ENCODE measurements around the gene TMEM176B. TPM values are rescaled to one million over a fixed set of nuclear protein-coding genes. Genes with fewer than 3 reads are reported as not detected.

Gene TMEM176B
- polyA plus RNA-seq, 1 experiment, result not detected

DNA sequence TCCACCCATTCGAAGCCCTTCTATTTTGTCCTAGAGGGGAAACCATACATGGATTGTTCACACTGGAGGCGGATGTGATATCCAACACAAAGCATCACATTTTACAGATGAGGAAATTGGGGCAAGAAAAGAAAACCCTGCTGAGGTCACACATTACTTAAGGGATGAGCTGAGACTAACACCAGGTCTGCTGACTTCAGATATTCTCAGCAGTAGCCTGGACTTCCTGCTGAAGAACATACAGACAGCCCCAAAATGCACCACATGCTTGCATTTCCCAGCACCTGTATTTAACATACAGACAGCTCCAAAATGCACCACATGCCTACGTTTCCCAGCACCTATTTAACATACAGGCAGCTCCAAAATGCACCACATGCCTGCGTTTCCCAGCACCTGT is 51.8 kb downstream of the TMEM176B start:
- ChIA-PET POLR2A (no interaction called here), CTCF (no interaction called here)
- Histone ChIP-seq H3K4me3 (ENCODE audit: low read depth, low read length) (no peak overlapping the region), H3K27me3 (ENCODE audit: control insufficient read depth, insufficient read depth, low read length) (no peaks in the 10 kb centered on the region), H3K36me3 (ENCODE audit: control insufficient read depth, insufficient read depth, low read length) (no peaks in the 10 kb centered on the region)
- TF ChIP-seq, protein P1, sequence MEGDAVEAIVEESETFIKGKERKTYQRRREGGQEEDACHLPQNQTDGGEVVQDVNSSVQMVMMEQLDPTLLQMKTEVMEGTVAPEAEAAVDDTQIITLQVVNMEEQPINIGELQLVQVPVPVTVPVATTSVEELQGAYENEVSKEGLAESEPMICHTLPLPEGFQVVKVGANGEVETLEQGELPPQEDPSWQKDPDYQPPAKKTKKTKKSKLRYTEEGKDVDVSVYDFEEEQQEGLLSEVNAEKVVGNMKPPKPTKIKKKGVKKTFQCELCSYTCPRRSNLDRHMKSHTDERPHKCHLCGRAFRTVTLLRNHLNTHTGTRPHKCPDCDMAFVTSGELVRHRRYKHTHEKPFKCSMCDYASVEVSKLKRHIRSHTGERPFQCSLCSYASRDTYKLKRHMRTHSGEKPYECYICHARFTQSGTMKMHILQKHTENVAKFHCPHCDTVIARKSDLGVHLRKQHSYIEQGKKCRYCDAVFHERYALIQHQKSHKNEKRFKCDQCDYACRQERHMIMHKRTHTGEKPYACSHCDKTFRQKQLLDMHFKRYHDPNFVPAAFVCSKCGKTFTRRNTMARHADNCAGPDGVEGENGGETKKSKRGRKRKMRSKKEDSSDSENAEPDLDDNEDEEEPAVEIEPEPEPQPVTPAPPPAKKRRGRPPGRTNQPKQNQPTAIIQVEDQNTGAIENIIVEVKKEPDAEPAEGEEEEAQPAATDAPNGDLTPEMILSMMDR (IDR thresholded peaks at IDR 0.05; ENCODE audit: insufficient read depth, low read depth, low read length), result no peak
- no peak for DNase-seq (ENCODE audit: low read depth)

DNA sequence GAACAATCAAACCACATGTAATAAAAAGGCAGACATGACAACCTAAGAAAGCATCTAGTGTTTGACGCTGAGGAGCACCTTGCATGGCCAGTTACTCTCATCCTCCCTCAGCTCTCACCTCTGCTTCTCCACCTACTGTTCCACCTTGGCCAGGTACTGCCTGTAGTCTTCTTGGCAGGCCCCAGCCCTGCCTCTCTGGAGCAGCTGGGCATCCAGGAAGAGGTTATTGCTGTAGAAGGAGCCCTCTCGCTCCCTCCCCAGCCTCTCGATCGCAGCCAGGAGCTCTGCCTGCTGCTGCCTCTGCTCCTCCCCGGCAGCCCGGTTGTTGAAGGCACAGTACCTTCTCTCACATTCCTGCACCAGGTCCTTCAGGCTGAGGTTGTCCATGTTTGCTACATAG is 53.2 kb downstream of the TMEM176B start:
- Histone ChIP-seq H3K36me3 (ENCODE audit: control insufficient read depth, insufficient read depth, low read length) (no peaks in the 10 kb centered on the region), H3K27me3 (ENCODE audit: control insufficient read depth, insufficient read depth, low read length) (no peaks in the 10 kb centered on the region), H3K4me3 (ENCODE audit: low read depth, low read length) (no peak overlapping the region)
- no peak for DNase-seq (ENCODE audit: low read depth)
- ChIA-PET CTCF (no interaction called here), POLR2A (no interaction called here)
- TF ChIP-seq, protein P1 (IDR thresholded peaks at IDR 0.05; ENCODE audit: insufficient read depth, low read depth, low read length), result no peak

DNA sequence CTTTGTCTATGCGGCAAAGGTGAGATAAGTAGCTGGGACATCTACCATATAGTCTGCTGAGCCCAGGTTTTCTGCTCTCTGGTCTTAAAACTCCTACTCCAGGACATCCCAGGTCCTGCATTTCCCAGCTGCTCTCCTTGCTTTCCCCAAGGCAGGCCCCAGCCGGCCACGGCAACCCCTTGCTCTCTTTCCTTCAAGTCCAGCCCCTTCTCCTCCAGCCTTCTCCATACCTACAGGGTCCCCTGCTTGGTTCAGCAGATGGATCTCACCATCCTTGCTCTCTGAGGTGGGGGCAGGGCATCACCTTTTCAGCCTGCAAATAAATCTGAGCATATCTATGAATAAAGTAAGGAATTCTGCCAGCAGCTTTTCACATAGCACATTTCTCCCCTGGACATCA is 54.3 kb downstream of the TMEM176B start:
- TF ChIP-seq, protein P1 (IDR thresholded peaks at IDR 0.05; ENCODE audit: insufficient read depth, low read depth, low read length), result no peak
- ChIA-PET CTCF (interaction anchor here (0.6 kb wide), 1 partner anchor 261 kb away, joined by 3 read pairs; no protein-coding TSS in a partner anchor), POLR2A (no interaction called here)

DNA sequence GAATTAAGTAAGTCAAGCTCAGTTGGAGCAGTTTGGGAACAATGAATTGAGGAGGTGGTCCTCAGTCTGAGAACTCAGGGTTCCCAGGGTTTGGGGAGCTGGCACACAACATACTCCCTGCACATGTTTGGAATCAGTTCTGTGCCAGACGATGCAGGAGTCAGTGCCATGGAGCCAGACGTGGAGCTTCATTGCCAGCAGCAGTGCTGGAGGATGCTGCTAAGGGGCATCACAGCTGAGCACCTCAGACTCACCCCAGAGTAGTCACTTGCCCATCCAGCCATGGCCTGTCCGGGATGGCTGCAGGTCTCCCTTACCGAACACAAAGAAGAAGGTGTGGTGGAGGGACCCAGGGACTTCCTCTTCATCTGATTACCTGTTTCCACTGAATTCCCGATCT is 55.1 kb downstream of the TMEM176B start:
- CTCF ChIA-PET, result no interaction called here
- POLR2A ChIA-PET, result no interaction called here
- Histone ChIP-seq H3K27me3 (ENCODE audit: control insufficient read depth, insufficient read depth, low read length) (no peaks in the 10 kb centered on the region), H3K36me3 (ENCODE audit: control insufficient read depth, insufficient read depth, low read length) (no peaks in the 10 kb centered on the region), H3K4me3 (ENCODE audit: low read depth, low read length) (no peak overlapping the region)
- no peak for DNase-seq (ENCODE audit: low read depth)
- TF ChIP-seq, protein P1 (IDR thresholded peaks at IDR 0.05; ENCODE audit: insufficient read depth, low read depth, low read length), result no peak

More for the DNA sequence above, 54.3 kb downstream of the TMEM176B start:
- no peaks in the 10 kb centered on the region for H3K27me3 ChIP-seq (ENCODE audit: control insufficient read depth, insufficient read depth, low read length)
- H3K4me3 ChIP-seq (ENCODE audit: low read depth, low read length), result no peak overlapping the region
- no peak for DNase-seq (ENCODE audit: low read depth)
- no peaks in the 10 kb centered on the region for H3K36me3 ChIP-seq (ENCODE audit: control insufficient read depth, insufficient read depth, low read length)

DNA sequence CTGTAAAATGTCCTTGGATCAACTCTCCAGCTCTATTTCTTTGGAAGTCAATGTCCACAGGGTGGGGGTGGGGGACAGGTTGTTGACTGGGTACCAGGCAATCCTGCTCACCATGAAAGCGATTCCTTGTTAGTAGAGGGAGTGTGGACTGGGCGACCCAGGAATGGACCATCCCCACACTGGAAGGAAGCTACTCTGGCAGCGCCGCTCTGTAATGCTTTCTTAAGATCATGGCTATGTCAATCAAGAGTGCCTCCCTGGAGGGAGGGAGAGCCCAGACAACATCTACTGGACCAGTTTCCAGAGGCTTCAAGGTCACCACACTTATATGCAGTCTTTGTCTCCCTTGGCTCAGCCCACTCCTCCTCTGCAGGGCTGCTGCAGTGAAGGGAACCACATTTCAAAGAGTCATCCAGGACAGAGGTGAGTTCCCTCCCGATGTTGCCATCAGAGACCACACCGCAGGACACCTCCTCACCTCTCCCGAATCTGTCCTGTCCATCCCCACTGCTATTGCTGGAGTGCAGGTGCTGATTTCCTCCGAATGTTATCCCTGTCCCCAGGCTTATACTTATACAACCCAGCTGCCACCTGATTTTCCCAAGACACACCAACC is 56.0 kb downstream of the TMEM176B start:
- no peaks in the 10 kb centered on the region for H3K36me3 ChIP-seq (ENCODE audit: control insufficient read depth, insufficient read depth, low read length)
- ChIA-PET POLR2A (no interaction called here), CTCF (no interaction called here)
- H3K4me3 ChIP-seq (ENCODE audit: low read depth, low read length), result no peak overlapping the region
- no peaks in the 10 kb centered on the region for H3K27me3 ChIP-seq (ENCODE audit: control insufficient read depth, insufficient read depth, low read length)
- TF ChIP-seq, protein P1 (IDR thresholded peaks at IDR 0.05; ENCODE audit: insufficient read depth, low read depth, low read length), result no peak
- no peak for DNase-seq (ENCODE audit: low read depth)
